A673 (cell line): Measurements from ENCODE around the gene KLHL11.

Source experiments
- CTCF ChIP-seq: fragments of 300-800, 200-600 bp; sonication (generic); conservative IDR thresholded peaks from 2 replicates; pipeline ENCODE4 v1.5.1; 2017; ENCODE audit warnings: low read depth, mild to moderate bottlenecking, antibody characterized with exemption, low read length, moderate library complexity, mixed read lengths
- EZH2 ChIP-seq: fragments of 200-600 bp; sonication (generic); IDR thresholded peaks from 2 replicates; pipeline ENCODE4 v1.6.1; 2017; ENCODE audit warnings: borderline replicate concordance, low read depth, mild to moderate bottlenecking, mixed read lengths, antibody characterized with exemption, low read length; ENCODE audit not compliant: poor library complexity, severe bottlenecking

- TF ChIP-seq CTCF (no peak), EZH2 (no peak)
These were observed 756 bp downstream of the KLHL11 start for GRCh38 chr17:41864498-41864835.
